Measurements from ENCODE around the gene CUEDC2. TPM values are rescaled to one million over a fixed set of nuclear protein-coding genes. Genes with fewer than 3 reads are reported as not detected.
"Not testable (repeated sequence)": the region's sequence is repeated elsewhere in the genome, so short reads cannot be mapped to it uniquely, and the experiment has no call there.

The CUEDC2 gene
- total and polyA plus RNA-seq, 3 donors from 2014 or later, result 49.0 to 76.0 (median 70.5) TPM

DNA sequence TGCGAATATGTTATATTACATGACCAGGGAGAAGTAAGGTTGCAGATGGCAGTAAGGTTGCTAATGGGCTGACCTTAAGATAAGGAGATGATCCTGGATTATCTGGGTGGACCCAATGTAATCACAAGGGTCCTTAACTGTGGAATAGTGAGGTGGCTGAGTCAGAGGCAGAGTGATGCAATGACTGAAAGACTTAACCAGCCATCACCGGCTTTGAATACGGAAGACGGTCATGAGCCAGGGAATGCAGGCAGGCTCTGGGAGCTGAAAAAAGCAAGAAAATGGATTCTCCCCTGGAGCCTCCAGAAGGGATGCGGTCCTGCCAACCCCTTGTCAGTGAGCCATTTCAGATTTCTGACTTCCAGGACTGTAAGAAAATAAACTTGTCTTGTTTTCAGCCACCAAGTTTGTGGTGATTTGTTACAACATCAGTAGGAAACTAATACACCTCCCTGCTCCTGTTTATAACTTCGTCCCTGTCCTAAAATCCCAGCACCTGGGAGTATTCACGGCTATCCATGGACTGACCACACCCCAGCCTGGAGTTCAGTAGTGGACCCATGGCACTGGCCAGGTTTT is 23.6 kb upstream of the CUEDC2 start:
- Histone ChIP-seq H3K4me3 (no peak overlapping the region), H3K36me3 (ENCODE audit: low read depth, missing control alignments) (no peaks in the 10 kb centered on the region), H3K27me3 (no peaks in the 10 kb centered on the region), H3K9me3 (no peaks in the 10 kb centered on the region), H3K4me1 (peaks cover 7% of the 10 kb centered on the region), H3K27ac (no peak overlapping the region)
- WGBS, 2 donors, result 89 to 94% methylated on average over 7 of the region's 7 CpGs
- DNase-seq, result no peak
- TF ChIP-seq, protein P1, sequence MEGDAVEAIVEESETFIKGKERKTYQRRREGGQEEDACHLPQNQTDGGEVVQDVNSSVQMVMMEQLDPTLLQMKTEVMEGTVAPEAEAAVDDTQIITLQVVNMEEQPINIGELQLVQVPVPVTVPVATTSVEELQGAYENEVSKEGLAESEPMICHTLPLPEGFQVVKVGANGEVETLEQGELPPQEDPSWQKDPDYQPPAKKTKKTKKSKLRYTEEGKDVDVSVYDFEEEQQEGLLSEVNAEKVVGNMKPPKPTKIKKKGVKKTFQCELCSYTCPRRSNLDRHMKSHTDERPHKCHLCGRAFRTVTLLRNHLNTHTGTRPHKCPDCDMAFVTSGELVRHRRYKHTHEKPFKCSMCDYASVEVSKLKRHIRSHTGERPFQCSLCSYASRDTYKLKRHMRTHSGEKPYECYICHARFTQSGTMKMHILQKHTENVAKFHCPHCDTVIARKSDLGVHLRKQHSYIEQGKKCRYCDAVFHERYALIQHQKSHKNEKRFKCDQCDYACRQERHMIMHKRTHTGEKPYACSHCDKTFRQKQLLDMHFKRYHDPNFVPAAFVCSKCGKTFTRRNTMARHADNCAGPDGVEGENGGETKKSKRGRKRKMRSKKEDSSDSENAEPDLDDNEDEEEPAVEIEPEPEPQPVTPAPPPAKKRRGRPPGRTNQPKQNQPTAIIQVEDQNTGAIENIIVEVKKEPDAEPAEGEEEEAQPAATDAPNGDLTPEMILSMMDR (IDR thresholded peaks at IDR 0.05), result no peak
- no peak for TF ChIP-seq POLR2A (IDR thresholded peaks at IDR 0.05)
- intact Hi-C loops (cut with DNase I; ENCODE audit: low total_unique reads), result no loop called here

DNA sequence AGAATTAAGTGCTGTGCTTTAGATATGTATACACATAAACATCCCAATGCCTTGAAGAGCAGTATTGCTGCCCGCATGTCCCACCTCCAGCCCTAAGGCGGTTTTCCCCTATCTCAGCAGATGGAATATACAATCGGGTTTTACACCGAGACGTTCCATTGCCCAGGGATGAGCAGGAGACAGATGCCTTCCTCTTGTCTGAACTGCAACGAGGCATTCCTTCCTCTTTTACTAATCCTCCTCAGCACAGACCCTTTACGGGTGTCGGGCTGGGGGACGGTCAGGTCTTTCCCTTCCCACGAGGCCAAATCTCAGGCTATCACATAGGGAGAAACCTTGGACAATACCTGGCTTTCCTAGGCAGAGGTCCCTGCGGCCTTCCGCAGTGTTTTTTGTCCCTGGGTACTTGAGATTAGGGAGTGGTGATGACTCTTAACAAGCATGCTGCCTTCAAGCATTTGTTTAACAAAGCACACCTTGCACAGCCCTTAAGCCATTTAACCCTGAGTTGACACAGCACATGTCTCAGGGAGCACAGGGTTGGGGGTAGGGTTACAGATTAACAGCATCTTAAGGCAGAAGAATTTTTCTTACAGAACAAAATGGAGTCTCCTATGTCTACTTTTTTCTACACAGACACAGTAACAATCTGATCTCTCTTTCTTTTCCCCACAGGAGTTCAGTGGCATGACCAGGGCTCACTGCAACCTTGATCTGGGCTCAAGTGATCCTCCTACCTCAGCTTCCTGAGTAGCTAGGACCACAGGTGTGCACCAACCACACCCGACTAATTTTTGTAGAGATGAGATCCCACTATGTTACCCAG is 22.5 kb upstream of the CUEDC2 start:
- H3K4me1 ChIP-seq; H3K4me3 ChIP-seq; H3K36me3 ChIP-seq (ENCODE audit: low read depth, missing control alignments); H3K27ac ChIP-seq; intact Hi-C loops (cut with DNase I; ENCODE audit: low total_unique reads); DNase-seq; H3K9me3 ChIP-seq; H3K27me3 ChIP-seq: not testable (repeated sequence)
- WGBS, 2 donors, result 77 to 83% methylated on average over 13 of the region's 13 CpGs

DNA sequence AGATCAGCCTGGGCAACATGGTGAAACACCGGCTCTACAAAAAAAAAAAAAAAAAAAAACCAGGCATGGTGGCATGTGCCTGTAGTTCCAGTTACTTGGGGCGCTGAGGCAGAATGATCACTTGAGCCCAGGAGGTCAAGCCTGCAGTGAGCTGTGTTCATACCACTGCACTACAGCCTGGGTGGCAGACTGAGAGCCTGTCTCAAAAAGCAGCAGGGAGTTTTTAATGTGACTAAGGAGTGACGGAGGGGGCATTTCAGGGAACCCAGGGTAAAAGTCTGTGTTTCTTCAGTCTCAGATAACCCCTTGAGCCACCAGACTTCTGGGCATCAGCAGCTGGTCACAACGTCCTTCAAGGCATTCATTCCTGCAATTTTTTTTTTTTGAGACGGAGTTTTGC is 21.1 kb upstream of the CUEDC2 start:
- no peak for TF ChIP-seq POLR2A (IDR thresholded peaks at IDR 0.05)
- TF ChIP-seq, protein P1 (IDR thresholded peaks at IDR 0.05), result no peak
- DNase-seq, result no peak
- Histone ChIP-seq H3K27me3 (no peaks in the 10 kb centered on the region), H3K9me3 (no peaks in the 10 kb centered on the region), H3K36me3 (ENCODE audit: low read depth, missing control alignments) (no peaks in the 10 kb centered on the region), H3K27ac (no peak overlapping the region), H3K4me3 (no peak overlapping the region), H3K4me1 (peaks cover 7% of the 10 kb centered on the region)
- 84 to 90% methylated on average over 5 of the region's 5 CpGs for WGBS, 2 donors
- intact Hi-C loops (cut with DNase I; ENCODE audit: low total_unique reads), result no loop called here

DNA sequence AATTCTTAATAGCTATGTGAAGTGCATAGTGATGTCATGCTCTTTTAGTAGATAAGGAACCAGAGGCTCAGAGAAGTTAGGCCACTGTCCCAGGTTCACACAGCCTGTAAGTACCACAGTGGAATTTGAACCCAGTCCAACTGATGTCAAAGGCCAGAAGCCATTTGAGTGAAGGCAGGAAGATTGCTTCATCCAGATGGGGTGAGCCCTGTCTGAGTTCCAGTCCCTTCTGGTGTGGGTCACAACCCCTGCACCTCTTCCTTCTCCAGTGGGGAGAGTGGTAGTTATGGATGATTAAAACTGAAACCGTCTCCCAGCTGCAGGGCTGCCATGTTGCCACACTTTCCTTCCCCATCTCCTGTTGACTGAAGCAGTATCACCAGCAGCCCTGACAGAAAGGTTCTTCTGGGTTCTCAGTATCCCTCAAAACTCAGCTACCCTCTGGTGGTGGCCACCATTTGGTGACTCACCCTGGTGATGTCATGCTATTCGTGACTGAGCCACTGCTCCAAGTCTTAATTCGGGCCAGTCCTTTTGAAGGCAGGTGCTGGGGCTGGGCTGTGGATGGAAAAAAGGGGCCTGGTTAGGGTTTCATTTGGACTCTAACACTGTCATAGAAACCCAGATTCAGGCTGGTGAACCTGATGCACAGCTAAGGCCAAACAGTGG is 20.4 kb upstream of the CUEDC2 start:
- intact Hi-C loops (cut with DNase I; ENCODE audit: low total_unique reads), result no loop called here
- no peak for DNase-seq
- H3K4me3 ChIP-seq, result no peak overlapping the region

More for the DNA sequence above, 20.4 kb upstream of the CUEDC2 start:
- no peaks in the 10 kb centered on the region for H3K9me3 ChIP-seq
- no peaks in the 10 kb centered on the region for H3K36me3 ChIP-seq (ENCODE audit: low read depth, missing control alignments)
- no peaks in the 10 kb centered on the region for H3K27me3 ChIP-seq
- WGBS, 2 donors, result 65 to 68% methylated on average over 3 of the region's 3 CpGs
- H3K4me1 ChIP-seq, result peaks cover 7% of the 10 kb centered on the region
- no peak overlapping the region for H3K27ac ChIP-seq
- TF ChIP-seq POLR2A (IDR thresholded peaks at IDR 0.05), result no peak
- TF ChIP-seq, protein P1 (IDR thresholded peaks at IDR 0.05), result no peak

Measured in testis (tissue), 3 donors.